Esophagus squamous epithelium (tissue), 5 donors: ENCODE measurements around the gene NKD1. TPM values are rescaled to one million over a fixed set of nuclear protein-coding genes. Genes with fewer than 3 reads are reported as not detected.

Experiments used
- DNase-seq: peaks from one replicate; lab custom pipeline; 2025; lab: John Stamatoyannopoulos, UW
- H3K27ac ChIP-seq, 4 donors: fragments of 200-600 bp; sonication (generic); one replicate each; pipeline ENCODE4 v1.5.1; 2016 to 2019; ENCODE audit warnings: mild to moderate bottlenecking in 1 of 4
- H3K27me3 ChIP-seq, 4 donors: fragments of 200-600 bp; sonication (generic); 1 replicate in 3 of 4; 2 replicates in 1 of 4; pipeline versions ENCODE4 v1.5.1 to v1.6.0; 2017 to 2021; ENCODE audit warnings: antibody characterized with exemption in 1 of 4
- H3K36me3 ChIP-seq, 3 donors: fragments of 200-600 bp; sonication (generic); one replicate each; pipeline ENCODE4 v1.5.1; 2016 to 2019
- H3K4me1 ChIP-seq, 3 donors: fragments of 200-600 bp; sonication (generic); one replicate each; pipeline ENCODE4 v1.5.1; 2017 to 2019
- H3K4me3 ChIP-seq, 4 donors: fragments of 200-600 bp; sonication (generic); 1 replicate in 3 of 4; 2 replicates in 1 of 4; pipeline ENCODE4 v1.5.1; 2016 to 2019; ENCODE audit warnings: mild to moderate bottlenecking in 2 of 4, moderate library complexity in 1 of 4
- H3K9me3 ChIP-seq, 3 donors: fragments of 200-600 bp; sonication (generic); one replicate each; pipeline ENCODE4 v1.5.1; 2016 to 2019
- CTCF ChIP-seq, 6 experiments: fragments of 450-650 bp in 4 of 6; fragments of 200-600 bp in 2 of 6; sonication (generic) in 2 of 6; IDR thresholded peaks; one replicate each; pipeline ENCODE4 v1.5.1; 2016 to 2019; ENCODE audit warnings: antibody characterized with exemption in 6 of 6, mild to moderate bottlenecking in 4 of 6, moderate library complexity in 4 of 6
- POLR2A ChIP-seq, 4 donors: fragments of 450-650 bp; IDR thresholded peaks; one replicate each; pipeline ENCODE4 v1.6.1; 2017; ENCODE audit warnings: antibody characterized with exemption in 4 of 4, mild to moderate bottlenecking in 4 of 4, moderate library complexity in 3 of 4
- WGBS, 2 donors: methylation state at CpG; one replicate each; pipeline ENCODE4 v1.1.5; 2018; 5-methylcytosine and 5-hydroxymethylcytosine counted together
- intact Hi-C: fragments of 100-400 bp; cut with DNase I; formaldehyde crosslinking; loops from one replicate; pipeline ENCODE4 v1.15.0; 2022
- total RNA-seq, 4 donors: library from RNA; depleted of rRNA; stranded (reverse); fragments of >200 nt; gene quantifications; one replicate each; pipeline ENCODE4 v1.1.0, GENCODE V29; 2016
- donor health status: DM: yes; HTN: yes; CAD: no.

NKD1 gene
- total RNA-seq, 4 donors from 2014 or later, result 1.1 to 10.5 (median 3.1) TPM

- intact Hi-C loops, result no loop called here
- Histone ChIP-seq H3K27ac (peak overlapping the region in 3 of 4 donors; percentile 44 to 66 (median 53)), H3K36me3 (no peaks in the 10 kb centered on the region), H3K4me3 (no peak overlapping the region), H3K27me3 (no peaks in the 10 kb centered on the region), H3K9me3 (no peaks in the 10 kb centered on the region), H3K4me1 (peaks cover 11 to 66% (median 22%) of the 10 kb centered on the region in 3 donors)
- TF ChIP-seq POLR2A (IDR thresholded peaks at IDR 0.05) (no peak), CTCF (IDR thresholded peaks at IDR 0.05) (peak in 1 of 6 experiments; percentile 8)
- no peak for DNase-seq
- 68 to 70% methylated on average over 6 to 7 of the region's 9 CpGs for WGBS, 2 donors
Observed at GRCh38 chr16:50593410-50594150, 45.4 kb downstream of the NKD1 start.

GRCh38 chr16:50594308-50595260 is 46.4 kb downstream of the NKD1 start:
- DNase-seq, result no peak
- intact Hi-C loops, result no loop called here
- Histone ChIP-seq H3K27ac (peak overlapping the region in 1 of 4 donors; percentile 66), H3K9me3 (no peaks in the 10 kb centered on the region), H3K27me3 (no peaks in the 10 kb centered on the region), H3K4me3 (no peak overlapping the region), H3K4me1 (peaks cover 11 to 67% (median 20%) of the 10 kb centered on the region in 3 donors), H3K36me3 (no peaks in the 10 kb centered on the region)
- 80 to 84% methylated on average over 13 to 14 of the region's 17 CpGs for WGBS, 2 donors
- TF ChIP-seq POLR2A (IDR thresholded peaks at IDR 0.05) (no peak), CTCF (IDR thresholded peaks at IDR 0.05) (no peak)

GRCh38 chr16:50595859-50596258 is 47.7 kb downstream of the NKD1 start:
- no peak overlapping the region for H3K27ac ChIP-seq
- H3K27me3 ChIP-seq, result no peaks in the 10 kb centered on the region
- intact Hi-C loops, result no loop called here
- DNase-seq, result no peak
- TF ChIP-seq POLR2A (IDR thresholded peaks at IDR 0.05) (no peak), CTCF (IDR thresholded peaks at IDR 0.05) (no peak)
- H3K9me3 ChIP-seq, result no peaks in the 10 kb centered on the region
- peaks cover 11 to 78% (median 25%) of the 10 kb centered on the region in 3 donors for H3K4me1 ChIP-seq
- H3K36me3 ChIP-seq, result no peaks in the 10 kb centered on the region
- WGBS, 2 donors, result no CpG with 5 or more reads among the region's 2 CpGs
- no peak overlapping the region for H3K4me3 ChIP-seq

GRCh38 chr16:50596762-50597450 is 48.7 kb downstream of the NKD1 start:
- Histone ChIP-seq H3K4me1 (peaks cover 10 to 79% (median 27%) of the 10 kb centered on the region in 3 donors), H3K27ac (peak overlapping the region in 1 of 4 donors; percentile 85)
- TF ChIP-seq CTCF (IDR thresholded peaks at IDR 0.05) (no peak), POLR2A (IDR thresholded peaks at IDR 0.05) (no peak)

More at GRCh38 chr16:50596762-50597450, 48.7 kb downstream of the NKD1 start:
- Histone ChIP-seq H3K4me3 (no peak overlapping the region), H3K9me3 (no peaks in the 10 kb centered on the region), H3K36me3 (no peaks in the 10 kb centered on the region), H3K27me3 (no peaks in the 10 kb centered on the region)
- WGBS, 2 donors, result 81 to 84% methylated on average over 13 of the region's 13 CpGs
- intact Hi-C loops, result no loop called here
- no peak for DNase-seq
